Hematopoietic multipotent progenitor cell treated with erythropoietin and hydrocortisone succinate and interleukin-3 and kit ligand, for 6 days (in vitro differentiated cells): Measurements from ENCODE around the gene NR6A1.

Source experiments
- DNase-seq: peaks from one replicate; pipeline ENCODE4 v3.0.0-alpha.2; 2015

Gene NR6A1

GRCh38 chr9:124795881-124796431, 24.8 kb upstream of the NR6A1 start:
- DNase-seq: no peak

GRCh38 chr9:124794902-124795491, 23.9 kb upstream of the NR6A1 start:
- DNase-seq: no peak

GRCh38 chr9:124793015-124793541, 22.0 kb upstream of the NR6A1 start:
- DNase-seq: no peak

- DNase-seq: no peak
Observed at GRCh38 chr9:124792257-124793014, 21.3 kb upstream of the NR6A1 start.

- DNase-seq: no peak
Observed at GRCh38 chr9:124790801-124791505, 19.8 kb upstream of the NR6A1 start.

GRCh38 chr9:124790301-124790700, 19.2 kb upstream of the NR6A1 start:
- no peak for DNase-seq

GRCh38 chr9:124789531-124789930, 18.4 kb upstream of the NR6A1 start:
- no peak for DNase-seq

- no peak for DNase-seq
Observed at GRCh38 chr9:124788542-124789217, 17.6 kb upstream of the NR6A1 start.

GRCh38 chr9:124786881-124787573, 15.9 kb upstream of the NR6A1 start:
- DNase-seq: no peak

GRCh38 chr9:124784509-124784908, 13.4 kb upstream of the NR6A1 start:
- no peak for DNase-seq

- no peak for DNase-seq
Observed at GRCh38 chr9:124783830-124784229, 12.7 kb upstream of the NR6A1 start.

GRCh38 chr9:124782661-124783574, 11.8 kb upstream of the NR6A1 start:
- no peak for DNase-seq

GRCh38 chr9:124781967-124782660, 11.0 kb upstream of the NR6A1 start:
- no peak for DNase-seq

GRCh38 chr9:124780757-124781151, 9.6 kb upstream of the NR6A1 start:
- DNase-seq: no peak

- DNase-seq: no peak
Observed at GRCh38 chr9:124780060-124780756, 9.1 kb upstream of the NR6A1 start.

GRCh38 chr9:124779368-124780059, 8.4 kb upstream of the NR6A1 start:
- DNase-seq: no peak

- DNase-seq: no peak
Observed at GRCh38 chr9:124778575-124779367, 7.7 kb upstream of the NR6A1 start.

- DNase-seq: peak; percentile 61
Observed at GRCh38 chr9:124776954-124777648, 6.0 kb upstream of the NR6A1 start, which contains the start of gene OLFML2A. OLFML2A (plus strand) TSS chr9:124777133; CDS start chr9:124777271, 138 bp downstream.
